Left ventricle myocardium inferior (tissue), 1 donor: Measurements from ENCODE around the gene RPS15. TPM values are rescaled to one million over a fixed set of nuclear protein-coding genes. Genes with fewer than 3 reads are reported as not detected.

ENCODE experiments used
- DNase-seq: peaks from one replicate; pipeline ENCODE4 v3.0.0-alpha.2; 2020
- H3K27ac ChIP-seq: fragments of 200-600 bp; replicated peaks from 2 replicates; pipeline ENCODE4 v1.8.0; 2021
- H3K27me3 ChIP-seq: fragments of 200-600 bp; 2 replicates; pipeline ENCODE4 v1.8.0; 2021; ENCODE audit warnings: low read depth
- H3K36me3 ChIP-seq: fragments of 200-600 bp; 2 replicates; pipeline ENCODE4 v1.8.0; 2021
- H3K4me1 ChIP-seq: fragments of 200-600 bp; 2 replicates; pipeline ENCODE4 v1.8.0; 2021
- H3K4me3 ChIP-seq: fragments of 200-600 bp; 2 replicates; pipeline ENCODE4 v1.8.0; 2021; ENCODE audit warnings: mild to moderate bottlenecking, moderate library complexity
- H3K9me3 ChIP-seq: fragments of 200-600 bp; replicated peaks from 2 replicates; pipeline ENCODE4 v1.8.0; 2021
- intact Hi-C: fragments of 100-400 bp; cut with micrococcal nuclease; formaldehyde crosslinking; loops from one replicate; pipeline ENCODE4 v1.11.0; 2022
- total RNA-seq: library from RNA; stranded (reverse); fragmentation: NEBNext Ultra II Directional; extraction: Animal tissue kit (Norgen Biotek cat#: 25700); gene quantifications from one replicate; pipeline ENCODE4 v1.2.1, GENCODE V29; 2021
- TF ChIP-seq, protein P1 (sequence below): fragments of 200-600 bp; IDR thresholded peaks from 2 replicates; pipeline ENCODE4 v1.8.0; 2021; ENCODE audit warnings: antibody characterized with exemption, mild to moderate bottlenecking, borderline replicate concordance
- donor health status: DM: no; HTN: yes; CAD: no; lungs with severe emphysema.

RPS15 gene
- total RNA-seq, 1 donor from 2014 or later = 588 TPM

DNA sequence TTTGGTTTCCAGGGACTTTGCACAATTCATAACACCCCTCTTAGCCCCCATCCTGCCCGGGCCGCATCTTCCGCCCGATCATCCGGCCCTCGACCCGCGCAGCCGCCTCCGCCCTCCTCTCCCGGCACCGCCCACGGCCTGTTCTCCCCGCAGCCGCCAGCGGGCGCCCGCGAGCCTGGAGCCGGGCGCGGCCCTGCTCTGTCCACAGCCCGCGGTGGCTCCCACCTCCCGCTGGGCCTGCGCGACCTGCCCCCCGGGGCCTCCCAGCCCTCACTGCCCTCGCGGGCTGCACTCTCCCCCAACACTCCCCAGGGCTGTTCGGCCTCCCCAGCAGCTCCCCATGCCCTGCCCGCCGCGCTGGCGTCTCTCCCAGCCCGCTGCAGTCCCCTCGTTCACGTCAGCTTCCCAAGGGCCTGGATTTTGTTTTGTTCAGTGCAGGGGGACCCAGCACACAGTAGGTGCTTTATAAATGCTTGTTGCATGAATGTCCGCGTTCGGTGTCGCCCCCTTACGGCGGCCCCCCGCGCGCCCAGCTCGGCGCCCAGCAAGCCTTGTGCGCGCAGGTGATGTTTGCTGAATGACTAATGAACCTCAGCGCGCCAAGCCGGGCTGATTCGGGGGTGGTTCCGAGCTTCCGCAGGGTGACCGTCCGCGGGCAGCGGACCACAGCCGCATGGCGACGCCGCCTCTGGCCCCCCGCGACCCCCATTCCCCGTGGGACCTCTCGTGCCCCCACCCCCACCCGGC, 7.2 kb downstream of the RPS15 start:
- peaks cover 27% of the 10 kb centered on the region for H3K36me3 ChIP-seq
- DNase-seq = peak; percentile 66
- TF ChIP-seq, protein P1, sequence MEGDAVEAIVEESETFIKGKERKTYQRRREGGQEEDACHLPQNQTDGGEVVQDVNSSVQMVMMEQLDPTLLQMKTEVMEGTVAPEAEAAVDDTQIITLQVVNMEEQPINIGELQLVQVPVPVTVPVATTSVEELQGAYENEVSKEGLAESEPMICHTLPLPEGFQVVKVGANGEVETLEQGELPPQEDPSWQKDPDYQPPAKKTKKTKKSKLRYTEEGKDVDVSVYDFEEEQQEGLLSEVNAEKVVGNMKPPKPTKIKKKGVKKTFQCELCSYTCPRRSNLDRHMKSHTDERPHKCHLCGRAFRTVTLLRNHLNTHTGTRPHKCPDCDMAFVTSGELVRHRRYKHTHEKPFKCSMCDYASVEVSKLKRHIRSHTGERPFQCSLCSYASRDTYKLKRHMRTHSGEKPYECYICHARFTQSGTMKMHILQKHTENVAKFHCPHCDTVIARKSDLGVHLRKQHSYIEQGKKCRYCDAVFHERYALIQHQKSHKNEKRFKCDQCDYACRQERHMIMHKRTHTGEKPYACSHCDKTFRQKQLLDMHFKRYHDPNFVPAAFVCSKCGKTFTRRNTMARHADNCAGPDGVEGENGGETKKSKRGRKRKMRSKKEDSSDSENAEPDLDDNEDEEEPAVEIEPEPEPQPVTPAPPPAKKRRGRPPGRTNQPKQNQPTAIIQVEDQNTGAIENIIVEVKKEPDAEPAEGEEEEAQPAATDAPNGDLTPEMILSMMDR = peak; percentile 97
- intact Hi-C loops = no loop called here
- H3K4me3 ChIP-seq = peak overlapping the region; percentile 63
- H3K27me3 ChIP-seq = peaks cover 52% of the 10 kb centered on the region
- peaks cover 40% of the 10 kb centered on the region for H3K4me1 ChIP-seq
- H3K9me3 ChIP-seq = no peaks in the 10 kb centered on the region
- no peak overlapping the region for H3K27ac ChIP-seq

DNA sequence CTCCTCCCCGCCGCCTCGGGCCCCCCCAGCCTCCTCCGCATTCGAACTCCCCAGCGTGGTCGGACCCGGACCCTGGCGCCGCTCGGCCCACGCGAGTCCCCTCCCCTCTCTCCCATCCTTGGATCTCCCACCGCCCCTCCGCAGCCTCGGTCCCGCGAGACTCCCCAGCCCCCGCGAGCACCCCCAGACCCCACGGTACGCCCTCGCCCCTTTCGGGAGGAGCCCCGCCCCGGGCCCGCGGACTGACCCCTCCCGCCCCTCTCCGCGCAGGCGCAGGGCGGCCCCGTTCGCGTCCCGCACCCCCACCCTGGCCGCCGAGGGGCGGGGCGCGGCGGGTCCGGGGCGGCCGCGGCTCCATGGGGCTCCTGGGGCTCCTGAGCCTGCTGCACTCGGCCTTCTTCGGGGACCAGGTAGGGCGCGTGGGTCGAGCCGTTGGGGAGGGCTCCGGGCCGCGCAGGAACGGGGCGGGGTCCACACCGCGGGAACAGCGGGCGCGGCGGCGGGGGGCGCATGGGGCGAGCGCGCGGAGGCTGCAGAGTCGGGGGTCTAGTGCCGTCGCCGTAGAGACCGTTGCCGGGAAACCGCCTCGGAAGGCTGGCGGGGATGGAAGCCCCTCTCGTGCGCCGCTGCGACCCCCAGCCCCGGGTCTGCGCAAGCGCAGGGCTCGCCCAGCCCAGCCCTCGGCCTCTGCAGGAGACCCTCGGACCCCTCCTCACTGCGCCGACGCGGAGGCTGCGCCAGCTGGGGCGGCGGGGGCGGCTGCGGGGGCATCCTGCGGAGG, 7.9 kb downstream of the RPS15 start:
- no peaks in the 10 kb centered on the region for H3K9me3 ChIP-seq
- H3K4me1 ChIP-seq = peaks cover 33% of the 10 kb centered on the region
- peak overlapping the region; percentile 63 for H3K4me3 ChIP-seq
- H3K27me3 ChIP-seq = peaks cover 60% of the 10 kb centered on the region
- DNase-seq = no peak
- H3K27ac ChIP-seq = no peak overlapping the region
- TF ChIP-seq, protein P1 = no peak
- intact Hi-C loops = no loop called here
- peaks cover 19% of the 10 kb centered on the region for H3K36me3 ChIP-seq

DNA sequence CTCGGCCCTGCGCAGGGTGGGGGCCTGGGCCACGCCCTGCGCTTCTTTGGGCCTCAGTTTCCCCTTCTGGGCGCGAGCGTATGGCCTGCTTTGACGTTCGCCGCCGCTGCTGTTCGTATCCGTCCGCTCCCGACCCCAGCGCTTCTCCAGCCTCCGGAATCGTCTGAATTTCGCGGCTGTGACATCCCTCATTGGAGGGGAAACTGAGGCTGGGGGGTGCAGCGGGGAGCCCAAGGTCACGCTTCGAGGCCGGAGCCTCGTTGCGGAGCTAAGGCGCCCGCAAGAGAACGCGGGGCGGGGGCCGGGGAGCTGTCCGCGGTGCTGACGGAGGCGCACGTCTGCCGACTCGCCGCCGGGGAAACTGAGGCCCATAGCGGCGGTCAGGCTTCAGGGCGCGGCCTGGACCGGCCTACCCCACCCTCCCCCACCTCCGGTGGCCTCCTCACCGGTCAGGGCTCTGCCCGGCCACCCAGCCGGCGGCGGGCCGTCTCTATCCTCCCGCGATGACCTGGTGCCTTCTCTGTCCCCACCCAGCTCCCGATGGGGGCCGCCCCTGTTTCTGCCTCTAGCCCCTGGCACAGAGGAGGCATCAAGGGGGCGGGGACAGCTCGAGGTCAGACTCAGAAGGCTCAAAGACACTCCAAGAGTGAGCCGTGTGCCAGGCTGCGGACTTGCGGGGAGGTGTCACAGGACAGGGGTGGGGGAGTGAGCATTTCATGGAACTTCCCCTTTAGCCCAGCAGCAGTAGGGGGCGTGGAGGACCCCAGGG, 8.7 kb downstream of the RPS15 start:
- peaks cover 68% of the 10 kb centered on the region for H3K27me3 ChIP-seq
- TF ChIP-seq, protein P1 = no peak
- peak overlapping the region; percentile 63 for H3K4me3 ChIP-seq
- no peak for DNase-seq
- peaks cover 32% of the 10 kb centered on the region for H3K4me1 ChIP-seq
- H3K27ac ChIP-seq = no peak overlapping the region
- H3K9me3 ChIP-seq = no peaks in the 10 kb centered on the region
- H3K36me3 ChIP-seq = peaks cover 11% of the 10 kb centered on the region
- intact Hi-C loops = no loop called here

DNA sequence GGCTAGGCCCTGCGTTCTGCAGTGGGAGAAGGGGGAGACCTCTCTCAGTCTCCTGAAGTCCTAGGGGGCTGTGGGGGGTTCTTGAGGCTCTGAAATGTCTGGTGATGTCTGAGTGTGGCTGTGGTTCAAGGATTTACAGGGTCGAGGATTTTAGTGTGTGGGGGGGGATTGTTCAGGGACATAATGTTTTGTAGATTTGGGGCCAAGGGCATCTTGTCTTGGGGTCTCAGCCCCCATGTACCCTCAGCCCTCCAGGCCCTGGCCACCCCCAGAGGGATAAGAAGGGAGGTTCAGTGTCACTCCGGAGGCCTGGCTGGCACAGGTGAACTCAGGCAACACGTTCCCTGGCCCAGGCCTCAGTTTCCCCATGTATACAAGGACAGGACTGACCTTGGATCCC, 9.3 kb downstream of the RPS15 start:
- H3K4me3 ChIP-seq = no peak overlapping the region
- H3K27ac ChIP-seq = no peak overlapping the region
- TF ChIP-seq, protein P1 = no peak
- no peaks in the 10 kb centered on the region for H3K9me3 ChIP-seq
- peaks cover 34% of the 10 kb centered on the region for H3K4me1 ChIP-seq
- intact Hi-C loops = no loop called here
- no peak for DNase-seq
- peaks cover 74% of the 10 kb centered on the region for H3K27me3 ChIP-seq
- H3K36me3 ChIP-seq = peaks cover 5% of the 10 kb centered on the region

DNA sequence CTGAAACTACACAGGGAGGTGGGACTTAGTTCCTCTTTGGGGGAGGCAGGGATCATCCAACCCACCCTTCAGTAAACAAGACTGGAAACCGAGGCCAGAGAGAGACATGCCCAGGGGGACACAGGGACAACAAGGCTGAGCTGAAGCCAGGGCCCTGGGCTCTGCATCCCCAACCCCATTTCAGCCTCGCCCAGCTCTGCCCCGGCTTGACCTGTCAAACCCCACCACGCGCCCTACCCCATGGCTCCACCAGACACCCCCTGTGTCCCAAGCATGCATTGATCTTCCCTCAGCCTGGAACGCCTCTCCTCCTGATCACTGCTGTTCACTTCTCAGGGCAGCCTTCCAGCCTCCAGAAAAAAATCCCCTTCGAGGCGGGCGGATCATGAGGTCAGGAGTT, 9.7 kb downstream of the RPS15 start:
- Histone ChIP-seq H3K9me3 (no peaks in the 10 kb centered on the region), H3K27me3 (peaks cover 78% of the 10 kb centered on the region), H3K4me3 (no peak overlapping the region), H3K27ac (no peak overlapping the region), H3K4me1 (peaks cover 39% of the 10 kb centered on the region), H3K36me3 (peaks cover under 1% of the 10 kb centered on the region)
- intact Hi-C loops = no loop called here
- DNase-seq = no peak
- TF ChIP-seq, protein P1 = no peak
